Measurements from ENCODE around the gene TRIL. TPM values are rescaled to one million over a fixed set of nuclear protein-coding genes. Genes with fewer than 3 reads are reported as not detected.

Gene TRIL
- total and polyA plus RNA-seq, 2 of the 13 experiments (the other 11 are each of a cell fraction or from before 2014, with no cell fraction given): 0.18 to 0.40 TPM

- ATAC-seq (no peak), FAIRE-seq (no peak), DNase-seq (ENCODE audit: low spot score) (no peak)
- Histone ChIP-seq H2AFZ (ENCODE audit: low read length) (no peak overlapping the region), H3K27me3 (ENCODE audit: control insufficient read depth in 1 of 2, insufficient read depth in 2 of 2, low read length in 2 of 2) (peaks cover 0 to 4% of the 10 kb centered on the region in 2 experiments; a peak in 1 of 5 replicates), H3K4me3 (replicated peaks in 1 of 3; ENCODE audit: insufficient read depth in 1 of 3, low read depth in 2 of 3, low read length in 3 of 3) (no peak overlapping the region), H3K4me2 (ENCODE audit: low read depth, low read length) (no peak overlapping the region), H4K20me1 (ENCODE audit: insufficient read depth, low read length) (no peaks in the 10 kb centered on the region), H3K9me3 (ENCODE audit: low read length) (no peaks in the 10 kb centered on the region), H3K27ac (ENCODE audit: extremely low read length, insufficient read depth, low read length) (no peak overlapping the region), H3K79me2 (ENCODE audit: insufficient read depth, low read length) (no peaks in the 10 kb centered on the region), H3K9ac (ENCODE audit: insufficient read depth, low read depth, low read length) (no peak overlapping the region), H3K4me1 (ENCODE audit: insufficient read depth, low read length) (peaks cover 6% of the 10 kb centered on the region; the same call in 1 of the 2 replicates), H3K36me3 (replicated peaks in 1 of 2; ENCODE audit: control insufficient read depth in 1 of 2, insufficient read depth in 2 of 2, low read length in 2 of 2) (no peaks in the 10 kb centered on the region)
- ChIA-PET CTCF (ENCODE audit: low intra/inter-chr PET ratio, low total read pairs) (no interaction called here), POLR2A (no interaction called here)
- WGBS (ENCODE audit: low lambda C conversion rate): 50% methylated on average over 3 of the region's 3 CpGs
- in situ Hi-C loops (cut with HindIII; ENCODE audit: extremely low pct_ligation_motif_present, low pct_unique_long_range_greater_than_20kb) (no loop called here), intact Hi-C loops (cut with micrococcal nuclease; ENCODE audit: unreplicated experiment) (no loop called here)
- BruUV-seq (replicated peaks): no TSS peak
- TF ChIP-seq HMGXB3 (CRISPR knock-in tag; IDR thresholded peaks at IDR 0.05; ENCODE audit: borderline replicate concordance) (no peak), TEAD3 (CRISPR knock-in tag; optimal IDR thresholded peaks at IDR 0.05; ENCODE audit: borderline replicate concordance) (no peak), ZNF101 (CRISPR knock-in tag; IDR thresholded peaks at IDR 0.05; ENCODE audit: borderline replicate concordance, low read depth) (no peak), RBM22 (optimal IDR thresholded peaks at IDR 0.05; ENCODE audit: low read length) (no peak), ZNF710 (CRISPR knock-in tag; IDR thresholded peaks at IDR 0.05; ENCODE audit: borderline replicate concordance) (no peak), CREB3 (CRISPR knock-in tag; IDR thresholded peaks at IDR 0.05) (no peak), SOX6 (IDR thresholded peaks at IDR 0.05) (no peak), SOX6 (CRISPR knock-in tag; IDR thresholded peaks at IDR 0.05) (no peak), ZSCAN12 (CRISPR knock-in tag; IDR thresholded peaks at IDR 0.05) (no peak), AHDC1 (CRISPR knock-in tag; IDR thresholded peaks at IDR 0.05; ENCODE audit: borderline replicate concordance) (no peak), KAT2B (IDR thresholded peaks at IDR 0.05; ENCODE audit: borderline replicate concordance, low read depth, low read length) (no peak), TARDBP (CRISPR knock-in tag; IDR thresholded peaks at IDR 0.05) (no peak)
These were observed 52.7 kb downstream of the TRIL start for GRCh38 chr7:28905464-28905863.

Data from HepG2 (cell line).